K562 (cell line): ENCODE results near the gene SYCP1. TPM values are rescaled to one million over a fixed set of nuclear protein-coding genes. Genes with fewer than 3 reads are reported as not detected.

ENCODE experiments used
- ATAC-seq: fragments of 200-7000 bp; cut with Tn5 transposase; 3 replicates; pipeline ENCODE4 v1.9.1; 2020; ENCODE audit warnings: moderate library complexity
- BruUV-seq: library from RNA; stranded (reverse); fragments of 400-500 nt; replicated peaks from 2 replicates; lab custom pipeline; 2021; lab: Mats Ljungman, UMichigan
- CTCF ChIA-PET: fragments of 300-600 bp; formaldehyde crosslinking; extraction: SDS; loops from one replicate; lab custom pipeline; 2021; ENCODE audit warnings: low intra/inter-chr PET ratio; lab: Yijun Ruan, JAX
- POLR2A ChIA-PET: fragments of 300-600, 350-650 bp; sonication (Branson Sonifier 250); formaldehyde crosslinking; extraction: SDS; loops from one replicate; lab custom pipeline; 2021; ENCODE audit warnings: antibody characterized with exemption, inconsistent platforms; lab: Yijun Ruan, JAX
- DNase-seq, 4 experiments: peaks; one replicate each; pipeline versions ENCODE4 v3.0.0 to v3.0.0-alpha.2; 2011 to 2018; ENCODE audit warnings: low spot score in 3 of 4, mixed read lengths in 3 of 4; ENCODE audit errors: extremely low read depth in 1 of 4
- FAIRE-seq: peaks from 2 replicates; lab custom pipeline; 2011; peaks lifted over from hg19 to GRCh38; lab: Jason Lieb, UNC
- H2AFZ ChIP-seq: 2 replicates; pipeline ENCODE4 v1.6.0; 2011; ENCODE audit warnings: low read depth, low read length, control low read depth, inconsistent platforms
- H3K27ac ChIP-seq: fragments of 200-600 bp; 3 replicates; pipeline ENCODE4 v1.8.0; 2011; ENCODE audit warnings: low read depth, mild to moderate bottlenecking, control low read depth, inconsistent platforms, low read length, moderate library complexity, mixed read lengths; ENCODE audit errors: extremely low read depth
- H3K27me3 ChIP-seq, 2 experiments: fragments of 300-600 bp in 1 of 2; 2 replicates in 1 of 2; 3 replicates in 1 of 2; pipeline versions ENCODE4 v1.6.0 to v1.8.0; 2011; ENCODE audit warnings: inconsistent platforms in 2 of 2, low read length in 2 of 2, mild to moderate bottlenecking in 1 of 2, mixed read lengths in 1 of 2, moderate library complexity in 1 of 2; ENCODE audit not compliant: control insufficient read depth in 2 of 2, insufficient read depth in 2 of 2
- H3K36me3 ChIP-seq: fragments of 300-600 bp; 3 replicates; pipeline ENCODE4 v1.8.0; 2011; ENCODE audit warnings: mild to moderate bottlenecking, low read length, inconsistent platforms; ENCODE audit not compliant: control insufficient read depth, insufficient read depth
- H3K4me1 ChIP-seq, 2 experiments: fragments of 200-600 bp in 1 of 2; replicated peaks in 1 of 2; 2 replicates in 1 of 2; 3 replicates in 1 of 2; pipeline versions ENCODE4 v1.5.1 to v1.8.0; 2011; ENCODE audit warnings: inconsistent platforms in 2 of 2, low read length in 2 of 2, mild to moderate bottlenecking in 1 of 2, mixed read lengths in 1 of 2, moderate library complexity in 1 of 2; ENCODE audit not compliant: control insufficient read depth in 2 of 2, insufficient read depth in 2 of 2
- H3K4me2 ChIP-seq: 2 replicates; pipeline ENCODE4 v1.6.1; 2011; ENCODE audit warnings: low read length, control low read depth, inconsistent platforms, mixed read lengths; ENCODE audit not compliant: insufficient read depth
- H3K4me3 ChIP-seq: fragments of 200-600 bp; sonication (generic), shearing (Covaris generic); 2 replicates; pipeline ENCODE4 v1.5.1; 2016; ENCODE audit warnings: control low read depth, inconsistent platforms
- H3K79me2 ChIP-seq: fragments of 200-600 bp; 3 replicates; pipeline ENCODE4 v1.8.0; 2011; ENCODE audit warnings: low read length, inconsistent platforms; ENCODE audit not compliant: control insufficient read depth, insufficient read depth
- H3K9ac ChIP-seq, 2 experiments: 2 replicates each; pipeline versions ENCODE4 v1.6.0 to v1.6.1; 2011; ENCODE audit warnings: low read depth in 2 of 2, low read length in 2 of 2, control low read depth in 1 of 2, inconsistent platforms in 1 of 2, mild to moderate bottlenecking in 1 of 2, mixed read lengths in 1 of 2; ENCODE audit not compliant: insufficient read depth in 1 of 2
- H3K9me1 ChIP-seq: one replicate; pipeline ENCODE4 v1.6.0; 2011; ENCODE audit warnings: inconsistent platforms, mild to moderate bottlenecking, low read length, moderate library complexity; ENCODE audit not compliant: control insufficient read depth, insufficient read depth
- H3K9me3 ChIP-seq: replicated peaks from 2 replicates; pipeline ENCODE4 v1.5.1; 2011; ENCODE audit warnings: low read depth, low read length, inconsistent platforms; ENCODE audit not compliant: control insufficient read depth, insufficient read depth
- H4K20me1 ChIP-seq: replicated peaks from 2 replicates; pipeline ENCODE4 v1.6.1; 2011; ENCODE audit warnings: low read length, inconsistent platforms, mixed read lengths; ENCODE audit not compliant: control insufficient read depth, insufficient read depth
- ARID3B ChIP-seq: fragments of 250-450 bp; sonication (Bioruptor Pico); IDR thresholded peaks from 2 replicates; pipeline ENCODE4 v1.4.0; 2020; ENCODE audit warnings: borderline replicate concordance
- CAMTA2 ChIP-seq: fragments of 250-450 bp; sonication (Bioruptor Pico); conservative IDR thresholded peaks from 2 replicates; pipeline ENCODE4 v1.5.1; 2022
- DDX20 ChIP-seq: fragments of 450-650 bp; IDR thresholded peaks from 2 replicates; pipeline ENCODE4 v1.6.1; 2016; ENCODE audit warnings: missing genetic modification characterization, low read depth, mild to moderate bottlenecking, missing compliant biosample characterization, moderate library complexity
- HLTF ChIP-seq: fragments of 450-650 bp; IDR thresholded peaks from 2 replicates; pipeline ENCODE4 v1.6.1; 2016
- HNRNPK ChIP-seq: fragments of 200-400 bp; formaldehyde crosslinking; IDR thresholded peaks from one replicate; pipeline ENCODE4 v1.6.1; 2018; ENCODE audit warnings: mild to moderate bottlenecking, low read depth, low read length; ENCODE audit not compliant: poor library complexity, severe bottlenecking
- KLF13 ChIP-seq: fragments of 450-650 bp; IDR thresholded peaks from 2 replicates; pipeline ENCODE4 v1.6.1; 2016; ENCODE audit warnings: missing genetic modification characterization, low read depth, mild to moderate bottlenecking, missing compliant biosample characterization, moderate library complexity, borderline replicate concordance
- PCBP2 ChIP-seq: fragments of 200-400 bp; formaldehyde crosslinking; IDR thresholded peaks from 2 replicates; pipeline ENCODE4 v1.6.1; 2018; ENCODE audit warnings: low read length, low read depth, mild to moderate bottlenecking, moderate library complexity; ENCODE audit not compliant: poor library complexity, severe bottlenecking
- ZZZ3 ChIP-seq: fragments of 450-650 bp; IDR thresholded peaks from 2 replicates; pipeline ENCODE4 v1.6.1; 2016; ENCODE audit warnings: antibody characterized with exemption, mild to moderate bottlenecking, moderate library complexity
- in situ Hi-C: fragments of 300-500 bp; cut with MboI; formaldehyde crosslinking; loops from 4 replicates; pipeline ENCODE4 v1.15.0; 2018; ENCODE audit warnings: inconsistent platforms, mixed read lengths
- intact Hi-C: fragments of 100-400 bp; cut with micrococcal nuclease; formaldehyde crosslinking; loops from 2 replicates; pipeline ENCODE4 v1.14.2; 2022
- polyA plus RNA-seq, 8 experiments: library from polyadenylated mRNA; depleted of rRNA in 4 of 8; stranded (reverse) in 5 of 8; unstranded in 3 of 8; fragments of >200 nt; fragmentation: Nextera tagmentation in 2 of 8; fragmentation: Illumina TruSeq in 1 of 8; extraction: Ambion mirVana in 2 of 8; extraction: Trizol in 1 of 8; gene quantifications; 2 replicates each; pipeline versions ENCODE4 v1.2.1 to v1.2.3, GENCODE V29; 2011 to 2014; ENCODE audit warnings: inconsistent platforms in 1 of 8, missing spikeins in 1 of 8
- total RNA-seq, 7 experiments: library from RNA; depleted of rRNA in 6 of 7; stranded (reverse); fragments of >200 nt in 6 of 7; fragmentation: Illumina TruSeq in 2 of 7; extraction: Trizol in 2 of 7; gene quantifications; 2 replicates each; pipeline versions ENCODE4 v1.2.1 to v1.2.3, GENCODE V29; 2011 to 2021; ENCODE audit warnings: low replicate concordance in 1 of 7
- TF ChIP-seq, protein P1 (sequence below): fragments of 250-450 bp; sonication (Bioruptor Pico); IDR thresholded peaks from 2 replicates; pipeline ENCODE4 v1.4.0; 2020; ENCODE audit warnings: mild to moderate bottlenecking, moderate library complexity
- TF ChIP-seq, protein P2 (sequence below): fragments of 250-450 bp; sonication (Bioruptor Pico); IDR thresholded peaks from 2 replicates; pipeline ENCODE4 v1.8.0; 2022; ENCODE audit warnings: moderate library complexity, mild to moderate bottlenecking, inconsistent platforms

Gene SYCP1
- total and polyA plus RNA-seq, 9 of the 15 experiments (the other 6 are each of a cell fraction or from before 2014, with no cell fraction given) = not detected

DNA sequence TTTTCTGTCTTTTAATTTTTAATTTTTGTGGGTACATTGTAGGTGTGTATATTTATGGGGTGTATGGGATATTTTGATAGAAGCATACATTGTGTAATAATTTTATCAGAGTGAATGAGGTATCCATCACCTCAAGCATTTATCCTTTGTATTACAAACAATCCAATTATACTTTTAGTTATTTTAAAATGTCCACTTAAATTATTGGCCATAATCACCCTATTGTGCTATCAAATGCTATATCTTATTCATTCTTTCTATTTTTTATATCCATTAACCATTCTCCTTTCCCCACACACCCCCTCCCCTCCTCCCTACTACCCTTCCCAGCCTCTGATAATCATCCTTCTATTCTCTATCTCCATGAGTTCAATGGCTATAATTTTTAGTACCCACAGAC lies 104.8 kb downstream of the SYCP1 start:
- no peaks in the 10 kb centered on the region for H3K36me3 ChIP-seq
- no peaks in the 10 kb centered on the region for H3K27me3 ChIP-seq
- TF ChIP-seq CAMTA2 (no peak), ZZZ3 (no peak), PCBP2 (peak; percentile 55), HLTF (no peak), ARID3B (CRISPR knock-in tag) (no peak), KLF13 (no peak), DDX20 (no peak), HNRNPK (peak; percentile 82)
- TF ChIP-seq, protein P1, sequence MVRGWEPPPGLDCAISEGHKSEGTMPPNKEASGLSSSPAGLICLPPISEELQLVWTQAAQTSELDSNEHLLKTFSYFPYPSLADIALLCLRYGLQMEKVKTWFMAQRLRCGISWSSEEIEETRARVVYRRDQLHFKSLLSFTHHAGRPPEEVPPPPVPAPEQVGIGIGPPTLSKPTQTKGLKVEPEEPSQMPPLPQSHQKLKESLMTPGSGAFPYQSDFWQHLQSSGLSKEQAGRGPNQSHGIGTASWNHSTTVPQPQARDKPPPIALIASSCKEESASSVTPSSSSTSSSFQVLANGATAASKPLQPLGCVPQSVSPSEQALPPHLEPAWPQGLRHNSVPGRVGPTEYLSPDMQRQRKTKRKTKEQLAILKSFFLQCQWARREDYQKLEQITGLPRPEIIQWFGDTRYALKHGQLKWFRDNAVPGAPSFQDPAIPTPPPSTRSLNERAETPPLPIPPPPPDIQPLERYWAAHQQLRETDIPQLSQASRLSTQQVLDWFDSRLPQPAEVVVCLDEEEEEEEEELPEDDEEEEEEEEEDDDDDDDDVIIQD = no peak
- TF ChIP-seq, protein P2, sequence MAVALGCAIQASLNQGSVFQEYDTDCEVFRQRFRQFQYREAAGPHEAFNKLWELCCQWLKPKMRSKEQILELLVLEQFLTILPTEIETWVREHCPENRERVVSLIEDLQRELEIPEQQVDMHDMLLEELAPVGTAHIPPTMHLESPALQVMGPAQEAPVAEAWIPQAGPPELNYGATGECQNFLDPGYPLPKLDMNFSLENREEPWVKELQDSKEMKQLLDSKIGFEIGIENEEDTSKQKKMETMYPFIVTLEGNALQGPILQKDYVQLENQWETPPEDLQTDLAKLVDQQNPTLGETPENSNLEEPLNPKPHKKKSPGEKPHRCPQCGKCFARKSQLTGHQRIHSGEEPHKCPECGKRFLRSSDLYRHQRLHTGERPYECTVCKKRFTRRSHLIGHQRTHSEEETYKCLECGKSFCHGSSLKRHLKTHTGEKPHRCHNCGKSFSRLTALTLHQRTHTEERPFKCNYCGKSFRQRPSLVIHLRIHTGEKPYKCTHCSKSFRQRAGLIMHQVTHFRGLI (CRISPR knock-in tag) = no peak
- no peak for ATAC-seq
- H3K27ac ChIP-seq = no peak overlapping the region
- H3K9me1 ChIP-seq = no peaks in the 10 kb centered on the region
- no peak for DNase-seq
- in situ Hi-C loops = no loop called here
- H3K79me2 ChIP-seq = no peaks in the 10 kb centered on the region
- H3K4me1 ChIP-seq = no peaks in the 10 kb centered on the region
- ChIA-PET POLR2A (interaction anchor here (0.6 to 0.8 kb wide), 2 partner anchors 697 to 795 kb away, joined by 3 read pairs; no protein-coding TSS in a partner anchor), CTCF (no interaction called here)
- H3K9ac ChIP-seq = no peak overlapping the region
- H3K4me3 ChIP-seq = no peak overlapping the region
- no peaks in the 10 kb centered on the region for H3K9me3 ChIP-seq
- H2AFZ ChIP-seq = no peak overlapping the region
- H3K4me2 ChIP-seq = no peak overlapping the region
- intact Hi-C loops = no loop called here
- no peaks in the 10 kb centered on the region for H4K20me1 ChIP-seq
- no peak for FAIRE-seq
- no TSS peak for BruUV-seq
